Ovary (tissue), 9 donors: Measurements from ENCODE around the gene PDXK. TPM values are rescaled to one million over a fixed set of nuclear protein-coding genes. Genes with fewer than 3 reads are reported as not detected.

Source experiments
- DNase-seq, 5 donors: peaks; one replicate each; pipeline ENCODE4 v3.0.0-alpha.2; 2019 to 2020
- H3K27ac ChIP-seq, 2 donors: fragments of 200-600 bp; one replicate each; pipeline versions ENCODE4 v1.5.1 to v1.8.0; 2019 to 2022
- H3K27me3 ChIP-seq: fragments of 200-600 bp; one replicate; pipeline ENCODE4 v1.8.0; 2022
- H3K36me3 ChIP-seq: fragments of 200-600 bp; sonication (generic); one replicate; pipeline ENCODE4 v1.5.1; 2019
- H3K4me1 ChIP-seq: one replicate; pipeline ENCODE4 v1.8.1; 2013; ENCODE audit warnings: mild to moderate bottlenecking, moderate library complexity; ENCODE audit not compliant: insufficient read depth
- H3K4me3 ChIP-seq: fragments of 200-600 bp; sonication (generic); one replicate; pipeline ENCODE4 v1.5.1; 2017
- H3K9me3 ChIP-seq, 2 donors: fragments of 200-600 bp in 1 of 2; sonication (generic) in 1 of 2; one replicate each; pipeline versions ENCODE4 v1.5.1 to v1.8.1; 2013 to 2019; ENCODE audit warnings: mild to moderate bottlenecking in 1 of 2, moderate library complexity in 1 of 2
- EP300 ChIP-seq: sonication (generic); formaldehyde crosslinking; IDR thresholded peaks from one replicate; pipeline ENCODE4 v1.6.1; 2017; ENCODE audit warnings: antibody characterized with exemption
- POLR2A ChIP-seq: fragments of 450-650 bp; IDR thresholded peaks from one replicate; pipeline ENCODE4 v1.6.1; 2017; ENCODE audit warnings: antibody characterized with exemption, mild to moderate bottlenecking, moderate library complexity
- WGBS, 3 donors: extraction: QIAGEN DNeasy Blood & Tissue Kit in 1 of 3; methylation state at CpG; one replicate each; pipeline versions ENCODE4 v1.1.5 to v1.1.7; 2013 to 2017; 5-methylcytosine and 5-hydroxymethylcytosine counted together
- intact Hi-C, 4 donors: fragments of 100-400 bp; cut with DNase I; formaldehyde crosslinking; loops; one replicate each; pipeline versions ENCODE4 v1.11.0 to v1.15.1; 2022 to 2023
- polyA plus RNA-seq, 2 donors: library from polyadenylated mRNA; stranded (reverse); fragments of 200-250 nt in 1 of 2; fragments of 350-450 nt in 1 of 2; fragmentation: Illumina TruSeq in 1 of 2; extraction: RNeasy Lipid Tissue Mini Kit (QIAGEN cat#74804) in 1 of 2; gene quantifications; one replicate each; pipeline ENCODE4 v1.2.3, GENCODE V29; 2013 to 2014
- total RNA-seq, 7 donors: library from RNA; depleted of rRNA in 2 of 7; stranded (reverse); fragments of >200 nt in 2 of 7; fragmentation: NEBNext Ultra II Directional in 3 of 7; extraction: Animal tissue kit (Norgen Biotek cat#: 25700) in 3 of 7; gene quantifications; one replicate each; pipeline versions ENCODE4 v1.1.0 to v1.2.4, GENCODE V29; 2016 to 2023
- TF ChIP-seq, protein P1 (sequence below), 3 donors: fragments of 450-650 bp in 2 of 3; fragments of 200-600 bp in 1 of 3; IDR thresholded peaks; one replicate each; pipeline versions ENCODE4 v1.5.1 to v1.8.0; 2016 to 2022; ENCODE audit warnings: antibody characterized with exemption in 3 of 3, mild to moderate bottlenecking in 1 of 3
- donor health status: DM: no; HTN: no; CAD: no; lungs with moderate emphysema.
- donor health status: DM: no; HTN: no; CAD: no.
- donor health status: Bipolar disorder and iron deficiency.
- donor health status: DM: yes; HTN: yes; CAD: no.
- donor health status: DM: no; HTN: no; CAD: no.
- donor health status: DM: yes; HTN: yes; CAD: no.

PDXK gene
- total and polyA plus RNA-seq, 9 donors: 19.9 to 125 (median 88.6) TPM

GRCh38 chr21:43691086-43691795 is 27.7 kb upstream of the PDXK start:
- no peak for DNase-seq
- WGBS, 3 donors: 95 to 97% (median 96%) methylated on average over 25 of the region's 25 CpGs
- Histone ChIP-seq H3K27ac (no peak overlapping the region), H3K27me3 (no peaks in the 10 kb centered on the region), H3K9me3 (no peaks in the 10 kb centered on the region), H3K4me1 (no peaks in the 10 kb centered on the region), H3K4me3 (no peak overlapping the region), H3K36me3 (no peaks in the 10 kb centered on the region)
- intact Hi-C loops: no loop called here
- TF ChIP-seq, protein P1, sequence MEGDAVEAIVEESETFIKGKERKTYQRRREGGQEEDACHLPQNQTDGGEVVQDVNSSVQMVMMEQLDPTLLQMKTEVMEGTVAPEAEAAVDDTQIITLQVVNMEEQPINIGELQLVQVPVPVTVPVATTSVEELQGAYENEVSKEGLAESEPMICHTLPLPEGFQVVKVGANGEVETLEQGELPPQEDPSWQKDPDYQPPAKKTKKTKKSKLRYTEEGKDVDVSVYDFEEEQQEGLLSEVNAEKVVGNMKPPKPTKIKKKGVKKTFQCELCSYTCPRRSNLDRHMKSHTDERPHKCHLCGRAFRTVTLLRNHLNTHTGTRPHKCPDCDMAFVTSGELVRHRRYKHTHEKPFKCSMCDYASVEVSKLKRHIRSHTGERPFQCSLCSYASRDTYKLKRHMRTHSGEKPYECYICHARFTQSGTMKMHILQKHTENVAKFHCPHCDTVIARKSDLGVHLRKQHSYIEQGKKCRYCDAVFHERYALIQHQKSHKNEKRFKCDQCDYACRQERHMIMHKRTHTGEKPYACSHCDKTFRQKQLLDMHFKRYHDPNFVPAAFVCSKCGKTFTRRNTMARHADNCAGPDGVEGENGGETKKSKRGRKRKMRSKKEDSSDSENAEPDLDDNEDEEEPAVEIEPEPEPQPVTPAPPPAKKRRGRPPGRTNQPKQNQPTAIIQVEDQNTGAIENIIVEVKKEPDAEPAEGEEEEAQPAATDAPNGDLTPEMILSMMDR (IDR thresholded peaks at IDR 0.05): no peak
- TF ChIP-seq EP300: no peak
- no peak for TF ChIP-seq POLR2A

DNA sequence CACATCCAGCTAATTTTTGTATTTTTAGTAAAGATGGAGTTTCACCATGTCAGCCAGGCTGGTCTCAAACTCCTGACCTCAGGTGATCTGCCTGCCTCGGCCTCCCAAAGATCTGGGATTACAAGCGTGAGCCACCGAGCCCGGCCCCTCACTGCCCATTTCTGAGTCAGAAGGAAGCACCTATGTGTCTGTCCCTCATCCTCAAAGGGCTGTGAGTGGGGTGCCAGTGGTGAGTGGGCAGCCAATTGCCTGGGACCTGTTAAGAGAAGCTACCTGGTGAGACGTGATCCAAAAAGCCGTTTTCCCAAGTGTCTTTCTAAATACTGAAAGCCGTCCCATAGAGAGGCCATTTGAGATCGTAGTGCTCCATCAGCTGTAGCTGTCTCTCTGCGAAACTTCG is 27.1 kb upstream of the PDXK start:
- no peaks in the 10 kb centered on the region for H3K36me3 ChIP-seq
- no peak overlapping the region for H3K27ac ChIP-seq
- 93 to 97% (median 96%) methylated on average over 10 of the region's 10 CpGs for WGBS, 3 donors
- intact Hi-C loops: no loop called here
- no peak for DNase-seq
- TF ChIP-seq POLR2A (no peak), EP300 (no peak)
- TF ChIP-seq, protein P1 (IDR thresholded peaks at IDR 0.05): no peak
- no peaks in the 10 kb centered on the region for H3K4me1 ChIP-seq
- no peak overlapping the region for H3K4me3 ChIP-seq
- H3K27me3 ChIP-seq: no peaks in the 10 kb centered on the region
- no peaks in the 10 kb centered on the region for H3K9me3 ChIP-seq

DNA sequence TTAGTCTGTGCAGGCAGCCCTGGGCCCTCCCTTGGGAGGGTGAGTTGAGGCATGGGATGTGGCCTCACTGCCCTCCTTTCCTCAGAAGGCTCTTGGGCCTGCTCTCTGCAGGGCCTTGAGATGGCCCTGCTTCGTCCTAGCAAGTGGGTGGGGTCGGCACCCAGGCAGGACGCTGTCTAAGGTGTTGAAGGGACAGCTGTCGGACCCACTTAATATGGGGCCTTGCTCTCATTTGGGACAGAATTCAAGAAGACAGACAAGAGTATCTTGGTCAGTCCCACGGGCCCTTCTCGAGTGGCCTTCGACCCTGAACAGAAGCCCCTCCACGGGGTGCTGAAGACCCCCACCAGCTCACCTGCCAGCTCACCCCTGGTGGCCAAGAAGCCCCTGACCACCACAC is 26.0 kb upstream of the PDXK start:
- WGBS, 3 donors: 90 to 97% (median 91%) methylated on average over 8 of the region's 8 CpGs
- intact Hi-C loops: no loop called here
- Histone ChIP-seq H3K27me3 (no peaks in the 10 kb centered on the region), H3K4me1 (no peaks in the 10 kb centered on the region), H3K36me3 (no peaks in the 10 kb centered on the region), H3K9me3 (no peaks in the 10 kb centered on the region), H3K27ac (no peak overlapping the region), H3K4me3 (no peak overlapping the region)
- no peak for DNase-seq
- TF ChIP-seq POLR2A: no peak
- TF ChIP-seq EP300: no peak
- TF ChIP-seq, protein P1 (IDR thresholded peaks at IDR 0.05): no peak

- no peak for TF ChIP-seq EP300
- TF ChIP-seq, protein P1 (IDR thresholded peaks at IDR 0.05): no peak
- no peak for TF ChIP-seq POLR2A
- no peaks in the 10 kb centered on the region for H3K36me3 ChIP-seq
- H3K4me3 ChIP-seq: no peak overlapping the region
- H3K9me3 ChIP-seq: no peaks in the 10 kb centered on the region
- H3K27me3 ChIP-seq: no peaks in the 10 kb centered on the region
- intact Hi-C loops: no loop called here
- WGBS, 3 donors: 88 to 93% (median 92%) methylated on average over 23 of the region's 23 CpGs
- DNase-seq: no peak
- no peak overlapping the region for H3K27ac ChIP-seq
- H3K4me1 ChIP-seq: no peaks in the 10 kb centered on the region
Observed at GRCh38 chr21:43693981-43694380, 24.9 kb upstream of the PDXK start.
